NK-92 (cell line): Measurements from ENCODE around the gene NETO1.

Experiments used
- DNase-seq: peaks from one replicate; lab custom pipeline; 2025; ENCODE audit not compliant: unreplicated experiment; lab: John Stamatoyannopoulos, UW

Gene NETO1

GRCh38 chr18:72846736-72847533, 20.9 kb downstream of the NETO1 start:
- DNase-seq: no peak

- no peak for DNase-seq
Measured at GRCh38 chr18:72843743-72844142, 24.0 kb downstream of the NETO1 start.

- DNase-seq: no peak
Measured at GRCh38 chr18:72840109-72840508, 27.7 kb downstream of the NETO1 start.

GRCh38 chr18:72834731-72835130, 33.1 kb downstream of the NETO1 start:
- no peak for DNase-seq

GRCh38 chr18:72833471-72833870, 34.3 kb downstream of the NETO1 start:
- no peak for DNase-seq

- no peak for DNase-seq
Measured at GRCh38 chr18:72830109-72830508, 37.7 kb downstream of the NETO1 start.

GRCh38 chr18:72828601-72829000, 39.2 kb downstream of the NETO1 start:
- no peak for DNase-seq

- no peak for DNase-seq
Measured at GRCh38 chr18:72826736-72827135, 41.1 kb downstream of the NETO1 start.

GRCh38 chr18:72823345-72823744, 44.4 kb downstream of the NETO1 start:
- no peak for DNase-seq

- no peak for DNase-seq
Measured at GRCh38 chr18:72822202-72822601, 45.6 kb downstream of the NETO1 start.

- no peak for DNase-seq
Measured at GRCh38 chr18:72820571-72820970, 47.2 kb downstream of the NETO1 start.

GRCh38 chr18:72819050-72819449, 48.7 kb downstream of the NETO1 start:
- DNase-seq: no peak

- no peak for DNase-seq
Measured at GRCh38 chr18:72811047-72811446, 56.7 kb downstream of the NETO1 start.

- no peak for DNase-seq
Measured at GRCh38 chr18:72808680-72809079, 59.1 kb downstream of the NETO1 start.

- DNase-seq: no peak
Measured at GRCh38 chr18:72799106-72799505, 68.7 kb downstream of the NETO1 start.

- DNase-seq: no peak
Measured at GRCh38 chr18:72783530-72783929, 84.3 kb downstream of the NETO1 start.

GRCh38 chr18:72774914-72775313, 92.9 kb downstream of the NETO1 start:
- no peak for DNase-seq

- no peak for DNase-seq
Measured at GRCh38 chr18:72772916-72773315, 94.9 kb downstream of the NETO1 start.

- no peak for DNase-seq
Measured at GRCh38 chr18:72768681-72769229, 99.0 kb downstream of the NETO1 start.

GRCh38 chr18:72762515-72763122, 105.2 kb downstream of the NETO1 start:
- DNase-seq: no peak

- DNase-seq: no peak
Measured at GRCh38 chr18:72752220-72752619, 115.6 kb downstream of the NETO1 start.

- DNase-seq: no peak
Measured at GRCh38 chr18:72742002-72742401, 125.8 kb downstream of the NETO1 start.
